ENCODE measurements around the gene CDPF1. TPM values are rescaled to one million over a fixed set of nuclear protein-coding genes. Genes with fewer than 3 reads are reported as not detected.
"Not testable (repeated sequence)": the region's sequence is repeated elsewhere in the genome, so short reads cannot be mapped to it uniquely, and the experiment has no call there.

Gene CDPF1
- polyA plus RNA-seq, 1 donor from 2014 or later: 32.7 TPM

- H2AFZ ChIP-seq (ENCODE audit: low read depth, low read length); H3K4me3 ChIP-seq (ENCODE audit: low read length); H4K20me1 ChIP-seq (ENCODE audit: insufficient read depth); H3K9me2 ChIP-seq (ENCODE audit: insufficient read depth, low read length); H3F3A ChIP-seq (ENCODE audit: insufficient read depth, low read length, poor library complexity, severe bottlenecking); H3K4me2 ChIP-seq (ENCODE audit: low read length); H3K27ac ChIP-seq (ENCODE audit: low read length); H3K79me2 ChIP-seq (replicated peaks; ENCODE audit: insufficient read depth, low read length); H3K9ac ChIP-seq (ENCODE audit: low read length); H3K36me3 ChIP-seq (ENCODE audit: insufficient read depth, low read length): not testable (repeated sequence)
- Histone ChIP-seq H3K27me3 (ENCODE audit: insufficient read depth, low read depth, low read length) (peaks cover 60% of the 10 kb centered on the region), H3K9me3 (ENCODE audit: low read length) (peaks cover 32% of the 10 kb centered on the region)
These were observed 14.4 kb upstream of the CDPF1 start for GRCh38 chr22:46264520-46264919.

- Histone ChIP-seq H3K4me2 (ENCODE audit: low read length) (no peak within 1 kb of the TSS), H3K4me3 (ENCODE audit: low read length) (no peak within 1 kb of the TSS), H3F3A (ENCODE audit: insufficient read depth, low read length, poor library complexity, severe bottlenecking) (no peaks in the 10 kb centered on the region), H3K79me2 (replicated peaks; ENCODE audit: insufficient read depth, low read length) (no peaks in the 10 kb centered on the region), H3K27me3 (ENCODE audit: insufficient read depth, low read depth, low read length) (peaks cover 63% of the 10 kb centered on the region), H3K27ac (ENCODE audit: low read length) (no peak within 1 kb of the TSS), H4K20me1 (ENCODE audit: insufficient read depth) (no peaks in the 10 kb centered on the region), H3K9me2 (ENCODE audit: insufficient read depth, low read length) (no peaks in the 10 kb centered on the region), H3K36me3 (ENCODE audit: insufficient read depth, low read length) (no peaks in the 10 kb centered on the region), H3K9me3 (ENCODE audit: low read length) (peaks cover 39% of the 10 kb centered on the region), H3K9ac (ENCODE audit: low read length) (no peak within 1 kb of the TSS), H2AFZ (ENCODE audit: low read depth, low read length) (no peak within 1 kb of the TSS)
- TF ChIP-seq REST (IDR thresholded peaks at IDR 0.05; ENCODE audit: borderline replicate concordance) (no peak), EZH2 (IDR thresholded peaks at IDR 0.05; ENCODE audit: borderline replicate concordance, insufficient read depth, low read length, poor library complexity, severe bottlenecking) (no peak), MXI1 (conservative IDR thresholded peaks at IDR 0.05; ENCODE audit: poor library complexity, severe bottlenecking) (no peak), SMC3 (conservative IDR thresholded peaks at IDR 0.05; ENCODE audit: poor library complexity) (no peak), RAD21 (conservative IDR thresholded peaks at IDR 0.05) (no peak), CTCF (IDR thresholded peaks at IDR 0.05; ENCODE audit: poor library complexity, severe bottlenecking) (no peak), EP300 (conservative IDR thresholded peaks at IDR 0.05; ENCODE audit: poor library complexity, severe bottlenecking) (no peak), POLR2AphosphoS5 (IDR thresholded peaks at IDR 0.05) (no peak), TAF1 (IDR thresholded peaks at IDR 0.05; ENCODE audit: low read depth) (no peak)
These were observed 13.1 kb upstream of the CDPF1 start, which contains the start of gene PKDREJ for GRCh38 chr22:46263216-46263590. Gene PKDREJ, minus strand, starts transcription at chr22:46263343. Its CDS starts 21 bp downstream, at chr22:46263322.
